Pancreas (tissue), 10 donors: ENCODE results near the gene PMEPA1. TPM values are rescaled to one million over a fixed set of nuclear protein-coding genes. Genes with fewer than 3 reads are reported as not detected.

ENCODE experiments used
- ATAC-seq, 4 donors: fragments of 200-7000 bp; cut with Tn5 transposase; one replicate each; pipeline versions ENCODE4 v1.8.0 to v1.9.1; 2020; ENCODE audit warnings: mild to moderate bottlenecking in 4 of 4, moderate library complexity in 4 of 4
- DNase-seq, 6 donors: peaks; one replicate each; pipeline ENCODE4 v3.0.0-alpha.2; 2020
- FAIRE-seq: peaks from 2 replicates; lab custom pipeline; 2012; peaks lifted over from hg19 to GRCh38; lab: Jason Lieb, UNC
- H3K27ac ChIP-seq, 4 donors: fragments of 200-600 bp; sonication (generic); 1 replicate in 3 of 4; 2 replicates in 1 of 4; pipeline versions ENCODE4 v1.5.0 to v1.8.0; 2020
- H3K27me3 ChIP-seq, 4 donors: fragments of 200-600 bp; one replicate each; pipeline ENCODE4 v1.8.0; 2021
- H3K36me3 ChIP-seq, 3 donors: fragments of 200-600 bp; sonication (generic) in 1 of 3; one replicate each; pipeline versions ENCODE4 v1.5.0 to v1.8.0; 2020 to 2021
- H3K4me1 ChIP-seq, 3 donors: fragments of 200-600 bp; one replicate each; pipeline ENCODE4 v1.8.0; 2021
- H3K4me3 ChIP-seq, 4 donors: fragments of 200-600 bp; sonication (generic) in 2 of 4; one replicate each; pipeline versions ENCODE4 v1.5.0 to v1.8.0; 2020 to 2021
- H3K9me3 ChIP-seq, 4 donors: fragments of 200-600 bp; one replicate each; pipeline ENCODE4 v1.8.0; 2021
- CTCF ChIP-seq, 4 donors: fragments of 200-600 bp; sonication (generic) in 3 of 4; IDR thresholded peaks; one replicate each; pipeline versions ENCODE4 v1.5.0 to v1.8.0; 2021; ENCODE audit warnings: antibody characterized with exemption in 4 of 4
- WGBS, 2 donors: extraction: QIAGEN DNeasy Blood & Tissue Kit; methylation state at CpG; one replicate each; pipeline ENCODE4 v1.1.7; 2013; 5-methylcytosine and 5-hydroxymethylcytosine counted together
- intact Hi-C, 3 donors: fragments of 100-400 bp; cut with DNase I; formaldehyde crosslinking; loops; one replicate each; pipeline versions ENCODE4 v1.11.1 to v1.14.2; 2022
- polyA plus RNA-seq, 2 donors: library from polyadenylated mRNA; stranded (reverse); fragments of 200-250 nt; gene quantifications; one replicate each; pipeline ENCODE4 v1.2.3, GENCODE V29; 2013
- total RNA-seq, 6 donors: library from RNA; stranded (reverse); fragmentation: NEBNext Ultra II Directional in 4 of 6; extraction: Animal tissue kit (Norgen Biotek cat#: 25700) in 4 of 6; gene quantifications; one replicate each; pipeline versions ENCODE4 v1.2.1 to v1.2.4, GENCODE V29; 2021 to 2023
- donor health status: healthy with polysubstance abuse.
- donor health status: DM: no; HTN: no; CAD: no; lungs with moderate emphysema.
- donor health status: DM: no; HTN: no; CAD: no.
- donor health status: control.
- donor health status: control.
- donor health status: Bipolar disorder and iron deficiency.
- donor health status: DM: yes; HTN: yes; CAD: no.
- donor health status: DM: no; HTN: no; CAD: no.
- donor health status: DM: no; HTN: no; CAD: no.
- donor health status: DM: yes; HTN: yes; CAD: no.

The PMEPA1 gene
- total and polyA plus RNA-seq, 8 donors: 24.8 to 98.2 (median 33.6) TPM

GRCh38 chr20:57695012-57695411 is 14.8 kb downstream of the PMEPA1 start:
- intact Hi-C loops: no loop called here
- WGBS, 2 donors: 65 to 76% methylated on average over 11 of the region's 11 CpGs
- TF ChIP-seq CTCF (IDR thresholded peaks at IDR 0.05): no peak
- Histone ChIP-seq H3K27ac (peak overlapping the region; percentile 61 to 77 (median 71)), H3K4me1 (peaks cover 4 to 6% (median 4%) of the 10 kb centered on the region in 3 donors), H3K27me3 (no peaks in the 10 kb centered on the region), H3K4me3 (no peak overlapping the region), H3K9me3 (no peaks in the 10 kb centered on the region), H3K36me3 (no peaks in the 10 kb centered on the region)
- DNase-seq: peak in 5 of 6 donors; percentile 44 to 81 (median 70)
- peak; percentile 63 to 78 (median 72) for ATAC-seq
- no peak for FAIRE-seq

GRCh38 chr20:57694481-57694880 is 15.3 kb downstream of the PMEPA1 start:
- DNase-seq (no peak), FAIRE-seq (no peak), ATAC-seq (no peak)
- intact Hi-C loops: no loop called here
- peaks cover 4 to 6% (median 4%) of the 10 kb centered on the region in 3 donors for H3K4me1 ChIP-seq
- 76 to 78% methylated on average over 4 of the region's 4 CpGs for WGBS, 2 donors
- no peaks in the 10 kb centered on the region for H3K27me3 ChIP-seq
- no peaks in the 10 kb centered on the region for H3K9me3 ChIP-seq
- H3K36me3 ChIP-seq: no peaks in the 10 kb centered on the region
- peak overlapping the region; percentile 61 to 77 (median 71) for H3K27ac ChIP-seq
- TF ChIP-seq CTCF (IDR thresholded peaks at IDR 0.05): no peak
- no peak overlapping the region for H3K4me3 ChIP-seq

GRCh38 chr20:57693670-57694329 is 16.0 kb downstream of the PMEPA1 start:
- Histone ChIP-seq H3K36me3 (no peaks in the 10 kb centered on the region), H3K9me3 (no peaks in the 10 kb centered on the region), H3K4me3 (no peak overlapping the region), H3K27ac (peak overlapping the region; percentile 57 to 77 (median 68)), H3K4me1 (peaks cover 4 to 6% (median 4%) of the 10 kb centered on the region in 3 donors), H3K27me3 (no peaks in the 10 kb centered on the region)
- DNase-seq (no peak), FAIRE-seq (no peak), ATAC-seq (no peak)
- WGBS, 2 donors: 53 to 57% methylated on average over 7 of the region's 7 CpGs
- intact Hi-C loops: no loop called here
- TF ChIP-seq CTCF (IDR thresholded peaks at IDR 0.05): no peak

- peaks cover 4 to 6% (median 4%) of the 10 kb centered on the region in 3 donors for H3K4me1 ChIP-seq
- ATAC-seq (peak; percentile 50 to 75 (median 60)), FAIRE-seq (no peak)
Observed at GRCh38 chr20:57693002-57693582, 16.7 kb downstream of the PMEPA1 start.

More at GRCh38 chr20:57693002-57693582, 16.7 kb downstream of the PMEPA1 start:
- Histone ChIP-seq H3K9me3 (no peaks in the 10 kb centered on the region), H3K36me3 (no peaks in the 10 kb centered on the region), H3K27ac (peak overlapping the region; percentile 43 to 77 (median 59)), H3K4me3 (no peak overlapping the region), H3K27me3 (no peaks in the 10 kb centered on the region)
- no peak for TF ChIP-seq CTCF (IDR thresholded peaks at IDR 0.05)
- DNase-seq: peak in 3 of 6 donors; percentile 66 to 69 (median 69)
- WGBS, 2 donors: 48 to 57% methylated on average over 20 of the region's 20 CpGs
- intact Hi-C loops: no loop called here
